HepG2 (cell line): Measurements from ENCODE around the gene NBEAL2. TPM values are rescaled to one million over a fixed set of nuclear protein-coding genes. Genes with fewer than 3 reads are reported as not detected.

ENCODE experiments used
- ATF7 ChIP-seq, 2 experiments: fragments of 450-650 bp in 1 of 2; sonication (generic) in 1 of 2; formaldehyde crosslinking in 1 of 2; IDR thresholded peaks; 2 replicates each; pipeline versions ENCODE4 v1.4.0 to v1.6.1; 2016 to 2020; ENCODE audit warnings: antibody characterized with exemption in 1 of 2, mild to moderate bottlenecking in 1 of 2, missing genetic modification reagents in 1 of 2
- IKZF4 ChIP-seq: sonication (generic); formaldehyde crosslinking; IDR thresholded peaks from 2 replicates; pipeline ENCODE4 v1.5.1; 2020; ENCODE audit warnings: borderline replicate concordance, mild to moderate bottlenecking, low read depth, missing genetic modification reagents; ENCODE audit errors: not compliant biosample characterization
- MIXL1 ChIP-seq: IDR thresholded peaks from 2 replicates; pipeline ENCODE4 v1.6.1; 2016
- NONO ChIP-seq, 2 experiments: fragments of 450-650 bp in 1 of 2; sonication (generic) in 1 of 2; formaldehyde crosslinking in 1 of 2; IDR thresholded peaks in 1 of 2; conservative IDR thresholded peaks in 1 of 2; 2 replicates each; pipeline versions ENCODE4 v1.6.1 to v1.8.0; 2017 to 2022; ENCODE audit warnings: mild to moderate bottlenecking in 1 of 2, missing genetic modification reagents in 1 of 2, moderate library complexity in 1 of 2
- RFX1 ChIP-seq: fragments of 450-650 bp; IDR thresholded peaks from 2 replicates; pipeline ENCODE4 v1.6.1; 2017
- SMAD1 ChIP-seq: sonication (generic); formaldehyde crosslinking; IDR thresholded peaks from 2 replicates; pipeline ENCODE4 v1.4.0; 2020; ENCODE audit warnings: missing genetic modification reagents, low read depth, mild to moderate bottlenecking, borderline replicate concordance
- TRIM24 ChIP-seq: sonication (generic); formaldehyde crosslinking; IDR thresholded peaks from 2 replicates; pipeline ENCODE4 v1.8.0; 2022; ENCODE audit warnings: mild to moderate bottlenecking, missing genetic modification reagents
- ZC3H4 ChIP-seq: sonication (generic); formaldehyde crosslinking; IDR thresholded peaks from 2 replicates; pipeline ENCODE4 v1.4.0; 2020; ENCODE audit warnings: missing genetic modification reagents, borderline replicate concordance
- ZNF20 ChIP-seq: sonication (generic); formaldehyde crosslinking; IDR thresholded peaks from 2 replicates; pipeline ENCODE4 v1.4.0; 2020; ENCODE audit warnings: mild to moderate bottlenecking, moderate library complexity, missing genetic modification reagents
- ZNF234 ChIP-seq: sonication (generic); formaldehyde crosslinking; conservative IDR thresholded peaks from 2 replicates; pipeline ENCODE4 v1.5.1; 2020; ENCODE audit warnings: mild to moderate bottlenecking, missing genetic modification reagents
- ZNF552 ChIP-seq: sonication (generic); formaldehyde crosslinking; IDR thresholded peaks from 2 replicates; pipeline ENCODE4 v1.9.0; 2022; ENCODE audit warnings: missing genetic modification reagents, mild to moderate bottlenecking, borderline replicate concordance
- ZNF614 ChIP-seq: IDR thresholded peaks from 2 replicates; pipeline ENCODE4 v1.6.1; 2018; ENCODE audit warnings: missing biosample characterization, missing genetic modification reagents, inconsistent platforms, borderline replicate concordance
- ZNF747 ChIP-seq: sonication (generic); formaldehyde crosslinking; IDR thresholded peaks from 2 replicates; pipeline ENCODE4 v1.8.1; 2023; ENCODE audit warnings: missing genetic modification reagents, mild to moderate bottlenecking, borderline replicate concordance
- ZSCAN29 ChIP-seq: sonication (generic); formaldehyde crosslinking; conservative IDR thresholded peaks from 2 replicates; pipeline ENCODE4 v1.4.0; 2020; ENCODE audit warnings: mild to moderate bottlenecking, missing genetic modification reagents
- polyA plus RNA-seq, 8 experiments: library from polyadenylated mRNA; depleted of rRNA in 3 of 8; stranded (reverse) in 7 of 8; unstranded in 1 of 8; fragments of >200 nt; fragmentation: Illumina TruSeq in 4 of 8; extraction: Trizol in 4 of 8; gene quantifications; 2 replicates each; pipeline versions ENCODE4 v1.2.1 to v1.2.3, GENCODE V29; 2011 to 2016; ENCODE audit warnings: low read depth in 4 of 8, missing spikeins in 1 of 8, mixed read lengths in 1 of 8; ENCODE audit not compliant: insufficient read depth in 1 of 8
- total RNA-seq, 5 experiments: library from RNA; depleted of rRNA; stranded (reverse); fragments of >200 nt; fragmentation: Illumina TruSeq; extraction: Trizol; gene quantifications; 2 replicates each; pipeline ENCODE4 v1.2.3, GENCODE V29; 2016; ENCODE audit warnings: low read depth in 1 of 5
- TF ChIP-seq, protein P1 (sequence below): sonication (generic); formaldehyde crosslinking; IDR thresholded peaks from 2 replicates; pipeline ENCODE4 v1.5.0; 2020; ENCODE audit warnings: mild to moderate bottlenecking, missing genetic modification reagents, borderline replicate concordance
- TF ChIP-seq, protein P2 (sequence below): sonication (generic); formaldehyde crosslinking; IDR thresholded peaks from 2 replicates; pipeline ENCODE4 v1.8.1; 2023; ENCODE audit warnings: mild to moderate bottlenecking, missing genetic modification reagents
- TF ChIP-seq, protein P3 (sequence below): sonication (generic); formaldehyde crosslinking; IDR thresholded peaks from 2 replicates; pipeline ENCODE4 v1.4.0; 2020; ENCODE audit warnings: mild to moderate bottlenecking, missing genetic modification reagents
- TF ChIP-seq, protein P4 (sequence below): sonication (generic); formaldehyde crosslinking; IDR thresholded peaks from 2 replicates; pipeline ENCODE4 v1.4.0; 2020; ENCODE audit warnings: missing genetic modification reagents, low read depth, mild to moderate bottlenecking, borderline replicate concordance
- TF ChIP-seq, protein P5 (sequence below): sonication (generic); formaldehyde crosslinking; IDR thresholded peaks from 2 replicates; pipeline ENCODE4 v1.5.0; 2020; ENCODE audit warnings: missing genetic modification reagents

NBEAL2 gene
- total and polyA plus RNA-seq, 2 of the 13 experiments (the other 11 are each of a cell fraction or from before 2014, with no cell fraction given) = 9.7 to 12.4 TPM

DNA sequence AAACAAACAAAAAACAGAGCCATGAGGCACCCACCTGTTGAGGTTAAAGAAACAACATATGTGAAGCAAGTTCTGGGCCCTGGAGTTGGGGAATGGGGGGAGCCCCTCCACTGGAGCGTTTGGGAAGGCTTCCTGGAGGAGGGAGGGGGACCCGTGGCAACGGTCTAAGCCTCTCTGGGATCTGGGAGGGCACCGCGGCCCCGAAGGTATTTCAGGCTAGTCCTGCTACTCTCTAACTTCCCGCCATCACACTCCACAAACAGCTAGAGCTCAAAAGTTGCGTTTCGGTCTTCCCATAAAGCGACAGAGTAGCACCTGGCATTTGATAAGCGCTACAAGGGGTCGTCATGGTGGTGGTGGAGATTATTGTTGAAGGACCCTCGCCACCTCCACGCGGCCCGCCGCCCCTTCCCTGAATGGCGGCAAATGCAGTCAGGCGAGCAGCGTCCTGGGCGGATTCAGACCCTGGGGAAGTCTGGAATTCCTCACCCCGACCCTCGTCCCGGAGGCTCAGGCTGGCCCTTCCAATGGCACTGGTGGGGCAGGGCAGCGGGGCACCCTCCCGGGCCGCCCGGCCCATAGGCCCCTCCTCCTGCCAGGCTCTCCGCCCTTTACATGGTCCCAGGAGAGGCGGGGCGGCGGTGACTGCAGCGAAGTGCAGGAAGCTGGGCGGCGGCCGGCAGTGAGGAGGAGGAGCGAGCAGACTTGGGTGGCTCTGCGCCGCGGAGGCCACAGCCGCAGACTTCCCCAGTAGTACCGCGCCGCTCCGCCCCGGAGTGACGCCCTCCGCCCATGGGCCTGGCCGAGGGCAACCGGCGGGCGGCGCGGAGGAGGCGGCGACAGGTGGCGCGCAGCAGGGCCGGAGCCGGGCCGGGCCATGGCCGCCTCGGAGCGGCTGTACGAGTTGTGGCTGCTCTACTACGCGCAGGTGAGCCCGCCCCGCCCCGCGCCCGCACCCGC, at the start of gene NBEAL2 (continued):
- TF ChIP-seq ZNF552 (no peak), ZNF234 (CRISPR knock-in tag) (no peak), TRIM24 (CRISPR knock-in tag) (no peak), RFX1 (no peak), MIXL1 (CRISPR knock-in tag) (no peak), NONO (IDR thresholded peaks at IDR 0.05) (no peak), NONO (CRISPR knock-in tag; conservative IDR thresholded peaks at IDR 0.05) (no peak), ZNF20 (CRISPR knock-in tag) (no peak), ZC3H4 (no peak), ZNF614 (CRISPR knock-in tag) (no peak), ATF7 (IDR thresholded peaks at IDR 0.05) (no peak), ATF7 (CRISPR knock-in tag; IDR thresholded peaks at IDR 0.05) (0 out of 2 replicates have a peak, but pooled peaks have one; percentile 20), IKZF4 (CRISPR knock-in tag) (peak; percentile 56), ZNF747 (CRISPR knock-in tag) (no peak; the same call in 1 of the 2 replicates), SMAD1 (CRISPR knock-in tag) (no peak), ZSCAN29 (CRISPR knock-in tag) (no peak)
- TF ChIP-seq, protein P1, sequence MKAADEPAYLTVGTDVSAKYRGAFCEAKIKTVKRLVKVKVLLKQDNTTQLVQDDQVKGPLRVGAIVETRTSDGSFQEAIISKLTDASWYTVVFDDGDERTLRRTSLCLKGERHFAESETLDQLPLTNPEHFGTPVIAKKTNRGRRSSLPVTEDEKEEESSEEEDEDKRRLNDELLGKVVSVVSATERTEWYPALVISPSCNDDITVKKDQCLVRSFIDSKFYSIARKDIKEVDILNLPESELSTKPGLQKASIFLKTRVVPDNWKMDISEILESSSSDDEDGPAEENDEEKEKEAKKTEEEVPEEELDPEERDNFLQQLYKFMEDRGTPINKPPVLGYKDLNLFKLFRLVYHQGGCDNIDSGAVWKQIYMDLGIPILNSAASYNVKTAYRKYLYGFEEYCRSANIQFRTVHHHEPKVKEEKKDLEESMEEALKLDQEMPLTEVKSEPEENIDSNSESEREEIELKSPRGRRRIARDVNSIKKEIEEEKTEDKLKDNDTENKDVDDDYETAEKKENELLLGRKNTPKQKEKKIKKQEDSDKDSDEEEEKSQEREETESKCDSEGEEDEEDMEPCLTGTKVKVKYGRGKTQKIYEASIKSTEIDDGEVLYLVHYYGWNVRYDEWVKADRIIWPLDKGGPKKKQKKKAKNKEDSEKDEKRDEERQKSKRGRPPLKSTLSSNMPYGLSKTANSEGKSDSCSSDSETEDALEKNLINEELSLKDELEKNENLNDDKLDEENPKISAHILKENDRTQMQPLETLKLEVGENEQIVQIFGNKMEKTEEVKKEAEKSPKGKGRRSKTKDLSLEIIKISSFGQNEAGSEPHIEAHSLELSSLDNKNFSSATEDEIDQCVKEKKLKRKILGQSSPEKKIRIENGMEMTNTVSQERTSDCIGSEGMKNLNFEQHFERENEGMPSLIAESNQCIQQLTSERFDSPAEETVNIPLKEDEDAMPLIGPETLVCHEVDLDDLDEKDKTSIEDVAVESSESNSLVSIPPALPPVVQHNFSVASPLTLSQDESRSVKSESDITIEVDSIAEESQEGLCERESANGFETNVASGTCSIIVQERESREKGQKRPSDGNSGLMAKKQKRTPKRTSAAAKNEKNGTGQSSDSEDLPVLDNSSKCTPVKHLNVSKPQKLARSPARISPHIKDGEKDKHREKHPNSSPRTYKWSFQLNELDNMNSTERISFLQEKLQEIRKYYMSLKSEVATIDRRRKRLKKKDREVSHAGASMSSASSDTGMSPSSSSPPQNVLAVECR (CRISPR knock-in tag) = peak; percentile 82; the same call in 1 of the 2 replicates
- TF ChIP-seq, protein P2, sequence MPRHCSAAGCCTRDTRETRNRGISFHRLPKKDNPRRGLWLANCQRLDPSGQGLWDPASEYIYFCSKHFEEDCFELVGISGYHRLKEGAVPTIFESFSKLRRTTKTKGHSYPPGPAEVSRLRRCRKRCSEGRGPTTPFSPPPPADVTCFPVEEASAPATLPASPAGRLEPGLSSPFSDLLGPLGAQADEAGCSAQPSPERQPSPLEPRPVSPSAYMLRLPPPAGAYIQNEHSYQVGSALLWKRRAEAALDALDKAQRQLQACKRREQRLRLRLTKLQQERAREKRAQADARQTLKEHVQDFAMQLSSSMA (CRISPR knock-in tag) = 0 out of 2 replicates have a peak, but pooled peaks have one; percentile 37
- TF ChIP-seq, protein P3, sequence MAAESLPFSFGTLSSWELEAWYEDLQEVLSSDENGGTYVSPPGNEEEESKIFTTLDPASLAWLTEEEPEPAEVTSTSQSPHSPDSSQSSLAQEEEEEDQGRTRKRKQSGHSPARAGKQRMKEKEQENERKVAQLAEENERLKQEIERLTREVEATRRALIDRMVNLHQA = no peak
- TF ChIP-seq, protein P4, sequence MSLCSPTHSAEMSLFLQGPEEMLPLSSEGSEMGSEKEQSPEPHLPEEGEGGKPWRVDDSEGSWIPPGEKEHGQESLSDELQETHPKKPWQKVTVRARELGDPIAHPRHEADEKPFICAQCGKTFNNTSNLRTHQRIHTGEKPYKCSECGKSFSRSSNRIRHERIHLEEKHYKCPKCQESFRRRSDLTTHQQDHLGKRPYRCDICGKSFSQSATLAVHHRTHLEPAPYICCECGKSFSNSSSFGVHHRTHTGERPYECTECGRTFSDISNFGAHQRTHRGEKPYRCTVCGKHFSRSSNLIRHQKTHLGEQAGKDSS = peak; percentile 22; the same call in 1 of the 2 replicates
- TF ChIP-seq, protein P5, sequence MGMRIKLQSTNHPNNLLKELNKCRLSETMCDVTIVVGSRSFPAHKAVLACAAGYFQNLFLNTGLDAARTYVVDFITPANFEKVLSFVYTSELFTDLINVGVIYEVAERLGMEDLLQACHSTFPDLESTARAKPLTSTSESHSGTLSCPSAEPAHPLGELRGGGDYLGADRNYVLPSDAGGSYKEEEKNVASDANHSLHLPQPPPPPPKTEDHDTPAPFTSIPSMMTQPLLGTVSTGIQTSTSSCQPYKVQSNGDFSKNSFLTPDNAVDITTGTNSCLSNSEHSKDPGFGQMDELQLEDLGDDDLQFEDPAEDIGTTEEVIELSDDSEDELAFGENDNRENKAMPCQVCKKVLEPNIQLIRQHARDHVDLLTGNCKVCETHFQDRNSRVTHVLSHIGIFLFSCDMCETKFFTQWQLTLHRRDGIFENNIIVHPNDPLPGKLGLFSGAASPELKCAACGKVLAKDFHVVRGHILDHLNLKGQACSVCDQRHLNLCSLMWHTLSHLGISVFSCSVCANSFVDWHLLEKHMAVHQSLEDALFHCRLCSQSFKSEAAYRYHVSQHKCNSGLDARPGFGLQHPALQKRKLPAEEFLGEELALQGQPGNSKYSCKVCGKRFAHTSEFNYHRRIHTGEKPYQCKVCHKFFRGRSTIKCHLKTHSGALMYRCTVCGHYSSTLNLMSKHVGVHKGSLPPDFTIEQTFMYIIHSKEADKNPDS (CRISPR knock-in tag) = peak; percentile 57; the same call in 1 of the 2 replicates
